Measurements from ENCODE around the gene ANXA6.

The ANXA6 gene

DNA sequence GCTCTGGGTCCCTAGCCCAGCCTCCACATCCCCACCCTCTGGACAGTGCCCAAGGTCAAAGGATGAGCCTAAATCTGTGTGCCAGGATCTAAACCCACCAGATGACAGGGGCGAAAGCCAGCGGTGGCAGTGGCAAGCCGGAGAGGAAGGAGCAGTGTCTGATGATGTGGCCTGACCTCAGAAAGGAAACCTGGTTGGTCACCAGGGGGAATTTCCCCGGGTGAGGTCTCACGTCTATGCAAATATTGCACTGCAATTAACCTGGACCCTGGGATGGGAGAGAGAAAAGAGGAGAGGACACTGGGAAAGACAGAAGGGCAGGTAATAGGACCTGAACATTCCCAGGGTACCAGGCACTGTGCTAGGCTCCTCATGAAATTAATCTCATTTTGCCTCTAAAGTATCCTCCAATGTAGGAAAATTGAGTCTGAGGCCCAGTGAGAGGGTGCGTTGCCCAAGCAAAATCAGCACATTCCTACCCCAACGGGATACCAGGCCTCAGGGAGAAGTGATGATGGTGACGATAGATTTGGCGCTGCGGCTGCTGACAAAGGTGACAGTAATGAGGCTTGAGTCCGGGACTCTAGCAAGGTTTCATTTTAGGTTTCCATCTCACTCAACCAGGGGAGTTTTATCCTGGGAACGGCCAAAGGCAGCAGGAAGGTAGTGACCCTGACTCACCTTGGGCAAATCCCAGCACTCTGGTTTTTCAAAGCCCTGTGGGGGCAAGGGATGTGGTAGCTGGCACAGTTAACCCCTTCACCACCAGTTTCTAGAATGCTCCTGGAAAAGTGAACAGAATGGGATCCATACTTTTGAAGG lies 63.3 kb downstream of the ANXA6 start:
- no peak overlapping the region for H2AFZ ChIP-seq (ENCODE audit: low read depth, low read length)
- H3K4me2 ChIP-seq (ENCODE audit: low read length) = peak overlapping the region; percentile 93
- H3K9ac ChIP-seq (ENCODE audit: low read length) = peak overlapping the region; percentile 74

GRCh38 chr5:151093476-151093889 lies 64.1 kb downstream of the ANXA6 start:
- TF ChIP-seq CTCF (IDR thresholded peaks at IDR 0.05; ENCODE audit: low read depth, low read length) = no peak
- no peak for TF ChIP-seq EZH2phosphoT487 (IDR thresholded peaks at IDR 0.05; ENCODE audit: low read depth)
- Histone ChIP-seq H3K79me2 (ENCODE audit: low read length) (no peaks in the 10 kb centered on the region), H3K4me3 (ENCODE audit: low read length) (peak overlapping the region; percentile 75), H3K4me2 (ENCODE audit: low read length) (peak overlapping the region; percentile 93), H2AFZ (ENCODE audit: low read depth, low read length) (no peak overlapping the region), H3K27ac (ENCODE audit: low read length) (peak overlapping the region; percentile 51), H3K9me3 (ENCODE audit: insufficient read depth, low read length) (no peaks in the 10 kb centered on the region), H3K9ac (ENCODE audit: low read length) (peak overlapping the region; percentile 74), H3K36me3 (replicated peaks; ENCODE audit: low read depth, low read length) (no peaks in the 10 kb centered on the region), H3K4me1 (ENCODE audit: low read length) (peaks cover 52% of the 10 kb centered on the region), H3K27me3 (ENCODE audit: low read depth, low read length) (peaks cover 4% of the 10 kb centered on the region; the same call in 1 of the 2 replicates), H4K20me1 (ENCODE audit: insufficient read depth, low read length) (no peaks in the 10 kb centered on the region)

More for the DNA sequence above, 63.3 kb downstream of the ANXA6 start:
- Histone ChIP-seq H3K27ac (ENCODE audit: low read length) (peak overlapping the region; percentile 51), H4K20me1 (ENCODE audit: insufficient read depth, low read length) (no peaks in the 10 kb centered on the region), H3K27me3 (ENCODE audit: low read depth, low read length) (peaks cover 4% of the 10 kb centered on the region; the same call in 1 of the 2 replicates), H3K4me1 (ENCODE audit: low read length) (peaks cover 57% of the 10 kb centered on the region), H3K36me3 (replicated peaks; ENCODE audit: low read depth, low read length) (no peaks in the 10 kb centered on the region), H3K79me2 (ENCODE audit: low read length) (no peaks in the 10 kb centered on the region), H3K4me3 (ENCODE audit: low read length) (peak overlapping the region; percentile 75), H3K9me3 (ENCODE audit: insufficient read depth, low read length) (no peaks in the 10 kb centered on the region)
- TF ChIP-seq EZH2phosphoT487 (IDR thresholded peaks at IDR 0.05; ENCODE audit: low read depth) (no peak), CTCF (IDR thresholded peaks at IDR 0.05; ENCODE audit: low read depth, low read length) (no peak)

- Histone ChIP-seq H3K9ac (ENCODE audit: low read length) (no peak overlapping the region), H2AFZ (ENCODE audit: low read depth, low read length) (no peak overlapping the region), H3K9me3 (ENCODE audit: insufficient read depth, low read length) (no peaks in the 10 kb centered on the region), H3K79me2 (ENCODE audit: low read length) (no peaks in the 10 kb centered on the region), H3K4me1 (ENCODE audit: low read length) (peaks cover 45% of the 10 kb centered on the region), H3K27me3 (ENCODE audit: low read depth, low read length) (peaks cover 4% of the 10 kb centered on the region; the same call in 1 of the 2 replicates), H3K27ac (ENCODE audit: low read length) (no peak overlapping the region), H4K20me1 (ENCODE audit: insufficient read depth, low read length) (no peaks in the 10 kb centered on the region), H3K4me2 (ENCODE audit: low read length) (peak overlapping the region; percentile 23), H3K4me3 (ENCODE audit: low read length) (no peak overlapping the region), H3K36me3 (replicated peaks; ENCODE audit: low read depth, low read length) (no peaks in the 10 kb centered on the region)
- TF ChIP-seq EZH2phosphoT487 (IDR thresholded peaks at IDR 0.05; ENCODE audit: low read depth) (no peak), CTCF (IDR thresholded peaks at IDR 0.05; ENCODE audit: low read depth, low read length) (no peak)
These were observed 64.8 kb downstream of the ANXA6 start for GRCh38 chr5:151092762-151093161.

DNA sequence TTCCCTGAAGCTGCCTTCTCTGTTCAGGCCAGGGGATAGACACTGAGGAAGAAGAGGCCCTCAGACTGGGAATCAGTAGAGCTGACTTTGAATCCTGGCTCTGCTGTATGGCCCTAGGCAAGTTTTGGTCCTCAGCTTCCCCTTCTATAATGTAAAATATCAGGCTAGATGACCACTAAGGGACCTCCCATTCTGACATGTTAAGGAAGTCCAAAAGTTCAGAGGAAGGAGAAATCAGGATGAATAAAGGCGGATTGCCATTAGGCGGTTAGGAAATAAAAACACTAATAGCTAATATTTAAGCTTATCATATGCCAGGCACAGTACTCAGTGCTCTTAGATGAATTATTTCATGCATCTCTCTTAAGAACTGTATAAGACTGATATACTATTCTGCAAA lies 67.9 kb downstream of the ANXA6 start:
- Histone ChIP-seq H3K79me2 (ENCODE audit: low read length) (peaks cover 21% of the 10 kb centered on the region), H3K9ac (ENCODE audit: low read length) (no peak overlapping the region), H3K9me3 (ENCODE audit: insufficient read depth, low read length) (no peaks in the 10 kb centered on the region), H3K4me1 (ENCODE audit: low read length) (peaks cover 50% of the 10 kb centered on the region), H4K20me1 (ENCODE audit: insufficient read depth, low read length) (no peaks in the 10 kb centered on the region), H2AFZ (ENCODE audit: low read depth, low read length) (no peak overlapping the region), H3K27me3 (ENCODE audit: low read depth, low read length) (peaks cover 4% of the 10 kb centered on the region; the same call in 1 of the 2 replicates), H3K4me3 (ENCODE audit: low read length) (no peak overlapping the region), H3K4me2 (ENCODE audit: low read length) (no peak overlapping the region), H3K36me3 (replicated peaks; ENCODE audit: low read depth, low read length) (peaks cover 3% of the 10 kb centered on the region), H3K27ac (ENCODE audit: low read length) (no peak overlapping the region)
- TF ChIP-seq CTCF (IDR thresholded peaks at IDR 0.05; ENCODE audit: low read depth, low read length) = no peak
- TF ChIP-seq EZH2phosphoT487 (IDR thresholded peaks at IDR 0.05; ENCODE audit: low read depth) = no peak

Measured in OCI-LY3 (cell line).